GM19043 (cell line): ENCODE measurements around the gene KRTAP5-2.
"Not testable (repeated sequence)": the region's sequence is repeated elsewhere in the genome, so short reads cannot be mapped to it uniquely, and the experiment has no call there.

Source experiments
- ATAC-seq: cut with Tn5 transposase; IDR thresholded peaks from one replicate; pipeline ENCODE4 v1.9.1; 2021; ENCODE audit warnings: low read depth; ENCODE audit not compliant: unreplicated experiment

KRTAP5-2 gene

DNA sequence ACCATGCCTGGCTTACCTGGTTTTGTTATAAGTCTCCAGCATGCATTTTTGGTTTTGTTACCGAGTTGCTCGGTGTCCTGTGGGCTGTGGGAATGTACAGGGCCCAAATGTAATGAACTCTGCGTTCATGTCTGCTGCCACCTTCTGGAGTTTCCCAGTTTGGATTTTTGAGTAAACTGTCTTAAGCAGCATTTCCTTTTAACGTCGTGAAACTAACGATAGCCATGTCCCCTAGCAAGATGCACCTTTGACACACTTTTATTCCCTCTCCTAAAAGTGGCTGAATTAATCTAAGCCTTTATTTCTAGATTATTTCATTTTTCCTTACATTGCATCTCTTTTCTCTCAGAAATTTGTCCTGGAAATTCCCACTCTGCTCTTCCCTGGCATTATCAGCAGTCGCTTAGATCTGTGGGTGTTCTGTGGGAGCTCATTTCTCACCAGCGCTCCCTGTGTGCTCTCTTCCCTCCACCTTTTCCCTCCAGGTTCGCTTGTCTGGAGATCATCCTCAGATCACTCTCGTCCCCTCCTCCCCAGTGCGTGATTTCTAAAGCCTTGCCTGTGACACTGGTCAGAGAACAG, 2.0 kb downstream of the KRTAP5-2 start:
- ATAC-seq: not testable (repeated sequence)

DNA sequence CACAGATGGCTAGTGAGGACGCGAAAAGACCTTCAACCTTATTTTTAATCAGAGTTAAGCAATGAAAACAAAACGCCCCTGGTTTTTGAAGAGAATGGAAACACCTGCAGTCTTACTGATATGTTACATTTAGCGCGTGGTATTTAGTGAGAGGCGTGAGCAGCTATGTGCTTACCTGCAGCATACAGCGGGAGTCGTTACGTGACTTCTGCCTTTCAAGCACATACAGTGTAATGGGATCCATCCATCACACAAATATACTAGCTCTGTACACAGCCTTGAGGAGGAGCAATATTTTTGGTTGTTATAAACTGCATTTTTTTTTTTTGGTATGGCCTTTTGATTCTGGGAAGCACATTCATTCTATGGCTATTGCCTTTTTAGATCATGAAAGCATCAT, 5.5 kb downstream of the KRTAP5-2 start:
- no peak for ATAC-seq

DNA sequence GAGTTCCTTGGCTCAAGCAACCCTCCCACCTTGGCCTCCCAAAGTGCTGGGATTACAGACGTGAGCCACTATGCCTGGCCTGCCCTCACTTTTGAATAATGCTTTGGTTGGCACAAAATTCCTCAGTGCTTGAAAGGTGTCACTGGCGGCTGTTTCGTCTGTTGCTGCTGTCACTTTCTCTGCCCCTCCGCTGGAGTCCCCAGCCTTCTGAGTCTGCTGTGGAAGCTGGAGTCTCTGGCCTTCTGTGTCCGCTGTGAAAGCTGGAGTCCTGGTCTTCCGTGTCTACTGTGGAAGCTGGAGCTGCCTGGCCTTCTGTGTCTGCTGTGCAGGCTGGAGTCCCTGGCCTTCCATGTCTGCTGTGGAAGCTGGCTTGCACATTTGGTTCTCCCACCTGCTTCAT, 8.1 kb downstream of the KRTAP5-2 start:
- ATAC-seq: no peak

DNA sequence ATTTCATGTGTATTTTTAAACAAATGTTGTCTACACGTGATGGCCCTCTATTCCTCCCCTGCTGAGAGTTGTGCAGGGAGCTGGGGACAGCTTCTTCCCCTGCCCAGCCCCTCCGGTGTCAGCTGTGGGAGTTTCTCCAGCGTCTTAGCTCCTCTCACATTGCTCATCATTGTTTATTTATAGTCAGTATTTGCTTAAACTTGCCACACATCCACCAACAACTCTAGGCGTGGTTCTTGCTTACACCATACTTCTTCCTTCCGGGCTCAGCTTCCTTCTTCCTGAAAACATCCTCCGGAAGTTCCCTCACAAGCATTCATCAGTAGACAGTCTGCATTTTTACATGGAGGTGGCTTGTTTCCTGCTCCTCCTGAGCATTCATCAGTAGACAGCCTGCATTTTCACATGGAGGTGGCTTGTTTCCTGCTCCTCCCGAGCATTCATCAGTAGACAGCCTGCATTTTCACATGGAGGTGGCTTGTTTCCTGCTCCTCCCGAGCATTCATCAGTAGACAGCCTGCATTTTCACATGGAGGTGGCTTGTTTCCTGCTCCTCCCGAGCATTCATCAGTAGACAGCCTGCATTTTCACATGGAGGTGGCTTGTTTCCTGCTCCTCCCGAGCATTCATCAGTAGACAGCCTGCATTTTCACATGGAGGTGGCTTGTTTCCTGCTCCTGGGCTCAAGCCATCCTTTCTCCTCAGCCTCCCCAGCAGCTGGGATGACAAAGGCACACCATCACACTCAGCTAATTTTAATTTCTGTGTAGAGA, 8.7 kb downstream of the KRTAP5-2 start:
- not testable (repeated sequence) for ATAC-seq

DNA sequence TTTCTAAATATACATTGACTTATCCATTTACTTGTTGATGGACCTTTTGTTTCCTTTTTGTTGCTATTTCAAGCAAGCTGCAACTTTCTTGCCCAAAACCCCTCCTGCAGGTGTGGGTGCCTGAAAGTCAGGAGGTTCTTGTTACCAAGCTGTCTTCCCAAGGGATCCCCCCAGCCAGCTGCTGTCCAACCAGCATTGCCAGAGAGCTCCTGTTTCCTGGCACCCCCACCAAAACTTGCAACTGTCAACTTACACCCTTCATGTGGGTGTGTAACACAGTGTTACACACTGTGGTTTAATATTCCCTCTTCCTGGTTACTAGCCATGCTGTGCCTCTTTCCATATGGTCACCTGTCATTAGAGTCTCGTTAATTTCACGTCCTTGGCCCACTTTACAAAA, 11.4 kb downstream of the KRTAP5-2 start:
- ATAC-seq: no peak

DNA sequence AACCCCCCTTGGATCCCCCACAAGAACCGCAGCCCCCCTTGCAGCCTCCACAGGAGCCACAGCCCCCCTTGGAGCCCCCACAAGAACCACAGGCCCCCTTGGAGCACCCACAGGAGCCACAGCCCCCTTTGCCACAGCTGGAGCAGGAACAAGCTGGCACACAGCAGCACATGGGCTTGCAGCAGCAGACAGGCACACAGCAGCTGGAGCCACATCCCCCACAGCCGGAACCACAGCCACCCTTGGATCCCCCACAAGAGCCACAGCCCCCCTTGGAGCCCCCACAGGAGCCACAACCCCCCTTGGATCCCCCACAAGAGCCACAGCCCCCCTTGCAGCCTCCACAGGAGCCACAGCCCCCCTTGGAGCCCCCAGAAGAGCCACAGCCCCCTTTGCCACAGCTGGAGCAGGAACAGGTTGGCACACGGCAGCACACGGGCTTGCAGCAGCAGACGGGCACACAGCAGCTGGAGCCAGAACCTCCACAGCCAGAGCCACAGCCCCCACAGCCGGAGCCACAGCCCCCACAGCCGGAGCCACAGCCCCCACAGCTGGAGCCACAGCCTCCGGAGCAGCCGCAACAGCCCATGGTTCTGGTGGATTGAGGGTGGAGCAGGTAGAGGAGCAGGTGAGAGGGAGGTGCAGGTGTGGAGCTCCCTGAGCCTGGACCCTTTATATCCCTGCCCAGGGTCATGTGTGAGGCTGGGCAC, 13.3 kb downstream of the KRTAP5-2 start, which contains the start of gene KRTAP5-1:
KRTAP5-1 (minus strand) TSS at position 623 of the 710 bp plus-strand sequence; CDS start at position 589, 34 bp downstream.
- ATAC-seq: not testable (repeated sequence)

DNA sequence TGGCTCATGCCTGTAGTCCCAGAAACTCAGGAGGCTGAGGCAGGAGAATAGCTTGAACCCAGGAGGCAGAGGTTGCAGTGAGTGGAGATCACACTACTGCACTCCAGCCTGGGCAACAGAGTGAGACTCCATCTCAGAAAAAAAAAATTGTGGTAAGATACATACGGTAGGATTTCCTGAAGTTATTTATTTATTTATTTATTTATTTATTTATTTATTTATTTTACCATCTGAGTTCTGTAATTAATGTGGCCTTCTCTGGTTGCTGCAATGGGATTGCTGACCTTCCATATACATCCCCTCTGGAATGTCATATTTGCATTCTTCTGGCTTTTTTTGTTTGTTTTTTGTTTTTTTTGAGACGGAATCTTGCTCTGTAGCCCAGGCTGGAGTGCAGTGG, 15.2 kb downstream of the KRTAP5-2 start:
- not testable (repeated sequence) for ATAC-seq

DNA sequence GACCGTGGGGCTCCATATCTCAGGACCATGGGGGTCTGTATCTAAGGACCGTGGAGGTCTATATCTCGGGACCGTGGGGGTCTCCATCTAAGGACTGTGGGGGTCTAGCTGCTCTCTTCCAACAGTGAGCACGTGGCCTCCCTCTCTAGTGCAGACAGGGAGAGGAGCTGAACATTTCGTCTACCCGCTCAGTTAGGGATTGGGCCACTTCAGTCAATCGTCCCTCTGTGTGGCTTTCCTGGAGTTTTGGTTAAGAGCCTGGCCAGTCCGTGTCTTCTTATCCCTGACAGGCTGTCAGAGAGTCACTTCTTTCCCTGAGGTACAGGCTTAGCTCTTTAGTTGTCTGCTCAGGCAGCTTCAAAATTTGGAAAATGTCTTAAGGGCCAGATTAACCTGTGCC, 16.1 kb downstream of the KRTAP5-2 start:
- ATAC-seq: no peak

DNA sequence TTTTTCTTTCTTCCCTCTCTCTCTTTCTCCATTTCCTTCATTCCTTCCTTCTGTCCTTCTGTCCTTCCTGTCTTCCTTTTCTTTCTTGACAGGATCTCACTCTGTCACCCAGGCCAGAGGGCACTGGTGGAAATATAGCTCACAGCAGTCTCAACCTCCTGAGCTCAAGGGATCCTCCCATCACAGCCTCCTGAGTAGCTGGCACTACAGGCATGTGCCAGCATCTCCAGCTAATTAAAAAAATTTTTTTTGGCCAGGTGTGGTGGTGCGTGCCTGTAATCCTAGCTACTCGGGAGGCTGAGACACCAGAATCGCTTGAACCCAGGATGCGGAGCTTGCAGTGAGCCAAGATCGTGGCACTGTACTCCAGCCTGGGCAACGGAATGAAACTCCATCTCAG, 21.3 kb downstream of the KRTAP5-2 start:
- no peak for ATAC-seq

DNA sequence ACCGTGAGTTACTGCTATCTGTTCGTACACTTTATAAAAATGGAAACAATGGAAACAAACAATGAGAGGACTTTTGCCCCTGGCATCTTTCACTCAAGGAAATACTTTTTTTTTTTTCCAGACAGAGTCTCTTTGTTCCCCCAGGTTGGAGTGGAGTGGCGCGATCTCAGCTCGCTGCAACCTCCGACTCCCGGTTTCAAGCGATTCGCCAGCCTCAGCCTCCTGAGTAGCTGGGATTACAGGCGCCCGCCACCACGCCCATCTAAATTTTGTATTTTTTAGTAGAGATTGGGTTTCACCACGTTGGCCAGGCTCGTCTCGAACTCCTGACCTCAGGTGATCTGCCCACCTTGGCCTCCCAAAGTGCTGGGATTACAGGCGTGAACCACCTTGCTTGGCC, 22.3 kb downstream of the KRTAP5-2 start:
- not testable (repeated sequence) for ATAC-seq

DNA sequence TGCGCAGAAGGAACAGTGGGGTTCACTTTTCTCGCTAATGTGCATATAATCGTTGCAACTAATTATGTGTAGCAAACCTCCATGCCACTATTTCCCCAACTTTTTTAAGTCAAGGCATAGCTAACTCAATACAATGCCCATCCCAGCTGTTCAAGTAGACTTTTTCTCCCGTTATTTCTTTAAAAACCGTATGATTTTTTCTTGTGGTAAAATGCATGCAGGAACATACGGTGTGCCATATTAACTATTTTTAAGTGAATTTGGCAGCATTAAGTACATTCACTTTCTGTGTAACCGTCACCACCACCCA, 23.2 kb downstream of the KRTAP5-2 start:
- no peak for ATAC-seq

DNA sequence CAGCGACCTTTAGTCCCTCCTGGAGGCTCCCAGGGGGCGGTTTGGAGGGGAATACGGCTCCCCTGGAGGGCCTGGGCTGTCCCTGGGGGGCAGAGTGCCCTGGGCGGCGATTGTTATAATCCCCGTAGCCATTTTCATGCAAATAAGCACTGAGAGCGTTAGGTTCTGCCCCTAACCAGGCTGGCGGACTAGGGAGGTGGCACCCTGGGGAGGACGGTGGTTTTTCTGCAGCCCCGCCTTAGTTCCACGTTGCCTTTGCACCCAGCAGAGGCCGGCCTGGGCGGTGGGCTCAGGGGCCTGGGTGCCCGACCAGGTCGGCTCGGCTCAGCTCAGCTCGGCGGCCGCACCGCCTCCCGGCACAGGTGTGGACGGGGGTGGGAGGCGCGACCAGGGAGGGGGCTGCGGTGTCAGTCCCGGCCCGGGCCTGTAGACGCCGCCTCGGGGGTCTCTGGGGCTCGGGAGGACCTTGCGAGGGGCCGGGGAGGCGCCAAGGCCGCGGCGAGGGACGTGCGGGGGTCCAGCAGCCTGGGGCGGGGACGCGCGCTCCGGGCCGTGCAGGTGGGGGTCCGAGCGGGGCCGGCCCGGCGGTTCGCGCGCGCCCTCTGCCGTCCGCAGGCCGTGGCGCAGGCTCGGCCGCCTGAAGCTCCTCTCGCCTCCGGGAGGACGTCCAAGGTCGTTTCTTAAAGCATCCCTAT, 23.7 kb downstream of the KRTAP5-2 start:
- no peak for ATAC-seq

DNA sequence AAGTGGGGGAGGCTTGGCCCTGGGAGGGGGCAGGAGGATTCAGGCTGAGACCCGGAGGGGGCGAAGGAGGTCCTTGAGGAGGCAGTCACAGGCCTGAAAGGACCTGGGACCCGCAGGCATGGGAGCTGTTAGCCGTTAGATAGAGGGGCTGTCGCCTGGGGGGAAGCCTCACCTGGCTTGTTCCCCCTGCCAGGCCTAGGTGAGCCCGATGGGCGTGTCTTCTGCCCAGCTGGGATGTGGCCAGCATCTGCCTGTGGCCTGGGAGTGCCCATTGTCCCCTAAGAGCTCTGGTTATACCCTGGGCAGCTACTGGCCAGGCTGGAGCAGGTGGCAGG, 24.2 kb downstream of the KRTAP5-2 start:
- no peak for ATAC-seq

DNA sequence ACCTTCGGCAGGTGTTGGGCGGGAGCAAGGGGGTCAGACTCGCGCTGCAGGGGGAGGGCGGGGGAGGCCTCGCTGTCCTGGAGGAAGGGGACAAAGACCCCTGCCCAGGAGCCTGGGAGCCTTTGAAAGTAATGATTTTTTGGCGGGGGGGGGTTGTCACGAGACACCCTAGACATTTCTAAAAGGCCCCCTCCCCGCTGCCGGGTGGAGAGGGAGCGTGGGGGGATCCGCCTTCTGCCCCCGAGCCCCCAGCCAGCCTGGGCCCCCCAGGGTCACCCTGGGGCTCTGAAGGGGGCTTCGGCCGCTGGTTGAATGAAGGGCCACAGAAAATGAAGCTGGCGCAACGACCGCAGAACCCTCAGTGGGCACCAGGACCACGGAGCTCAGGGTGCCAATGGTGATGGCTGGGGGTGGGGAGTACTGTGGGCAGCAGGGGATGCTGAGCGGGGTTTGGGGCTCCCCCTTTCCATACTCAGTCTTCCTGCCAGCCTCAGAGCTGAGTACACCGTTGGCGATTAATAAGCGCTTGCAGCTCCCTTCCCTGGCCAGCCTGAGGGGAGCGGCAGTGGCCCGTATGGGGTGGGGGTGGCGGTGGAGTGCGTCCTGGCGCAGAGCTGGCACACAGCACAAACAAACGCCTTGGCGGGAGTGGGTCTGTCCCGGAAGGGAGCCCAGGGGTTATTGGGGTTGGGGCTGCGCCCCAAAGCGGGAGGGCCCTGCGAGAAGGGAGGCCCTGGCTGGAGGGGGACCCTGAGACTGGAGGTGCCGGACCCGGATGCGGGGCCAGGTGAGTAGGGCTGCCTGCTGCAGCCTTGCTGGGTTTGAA, 24.8 kb downstream of the KRTAP5-2 start:
- no peak for ATAC-seq

DNA sequence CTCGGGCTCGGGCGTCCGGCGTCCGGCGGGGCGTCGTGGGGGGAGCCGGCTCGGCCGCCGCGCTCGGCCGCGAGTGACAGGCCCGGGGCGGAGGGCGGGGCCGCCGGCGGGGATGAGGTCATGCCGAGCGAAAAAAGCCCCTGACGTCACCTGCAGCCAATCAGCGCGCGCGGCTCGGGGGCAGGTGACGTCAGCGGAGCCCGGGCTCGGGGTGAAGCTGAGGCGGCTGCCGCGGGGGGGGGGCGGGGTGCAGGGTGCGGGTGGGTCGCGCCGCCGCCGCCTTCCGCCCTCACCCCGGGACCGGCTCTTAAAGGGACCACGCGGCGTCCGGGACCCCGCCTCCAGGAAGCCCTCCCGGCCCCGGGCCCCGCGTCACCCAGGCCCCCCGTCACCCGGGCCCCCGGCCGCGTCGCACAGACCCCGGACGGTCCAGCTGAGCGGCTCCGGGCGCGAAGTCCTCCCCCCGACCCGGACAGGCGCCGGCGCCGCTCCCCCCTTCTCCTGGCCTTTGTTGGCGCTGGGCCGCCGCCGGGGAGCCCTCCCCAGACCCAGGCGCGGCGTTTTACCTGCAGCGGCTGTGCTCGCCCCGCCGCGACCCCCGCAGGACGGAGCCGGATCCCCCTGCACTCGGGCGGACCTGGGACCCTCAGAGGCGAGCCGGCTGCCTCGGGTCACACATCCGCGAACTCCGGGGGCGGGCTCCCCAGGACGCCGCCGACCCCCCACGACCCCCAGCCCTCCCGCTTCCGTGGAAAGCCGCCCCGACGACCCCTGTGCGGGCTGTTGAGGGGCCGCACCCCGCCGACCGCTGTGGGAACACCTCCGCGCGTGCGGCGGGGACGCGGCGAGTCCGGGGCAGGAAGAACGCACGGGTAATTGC, 25.7 kb downstream of the KRTAP5-2 start, which contains the start of gene DUSP8:
DUSP8 (minus strand) TSS at position 75 of the 880 bp plus-strand sequence. CDS start 6,445 bp downstream, outside the sequence.
- no peak for ATAC-seq

DNA sequence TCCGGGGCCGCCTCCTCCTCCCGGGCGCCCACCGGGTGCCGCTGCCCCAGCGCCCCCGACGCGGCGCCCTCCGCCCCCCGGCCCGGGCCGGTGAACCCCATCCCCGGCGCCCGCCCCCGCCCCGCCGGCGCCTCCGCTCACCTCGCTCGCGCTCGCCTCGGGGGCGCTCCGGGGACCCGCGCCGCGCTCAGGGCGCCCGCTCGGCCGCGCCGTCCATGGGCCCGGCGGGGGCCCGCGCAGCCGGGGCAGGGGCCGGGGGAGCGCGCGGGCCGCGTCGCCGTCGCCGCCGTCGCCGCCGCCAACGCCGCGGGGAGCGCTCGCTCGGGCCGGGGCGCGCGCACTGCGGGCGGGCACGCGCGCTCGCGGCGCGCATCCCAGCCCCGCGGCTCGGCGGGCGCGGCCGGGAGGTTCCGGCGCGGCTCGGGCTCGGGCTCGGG, 26.3 kb downstream of the KRTAP5-2 start:
- no peak for ATAC-seq

DNA sequence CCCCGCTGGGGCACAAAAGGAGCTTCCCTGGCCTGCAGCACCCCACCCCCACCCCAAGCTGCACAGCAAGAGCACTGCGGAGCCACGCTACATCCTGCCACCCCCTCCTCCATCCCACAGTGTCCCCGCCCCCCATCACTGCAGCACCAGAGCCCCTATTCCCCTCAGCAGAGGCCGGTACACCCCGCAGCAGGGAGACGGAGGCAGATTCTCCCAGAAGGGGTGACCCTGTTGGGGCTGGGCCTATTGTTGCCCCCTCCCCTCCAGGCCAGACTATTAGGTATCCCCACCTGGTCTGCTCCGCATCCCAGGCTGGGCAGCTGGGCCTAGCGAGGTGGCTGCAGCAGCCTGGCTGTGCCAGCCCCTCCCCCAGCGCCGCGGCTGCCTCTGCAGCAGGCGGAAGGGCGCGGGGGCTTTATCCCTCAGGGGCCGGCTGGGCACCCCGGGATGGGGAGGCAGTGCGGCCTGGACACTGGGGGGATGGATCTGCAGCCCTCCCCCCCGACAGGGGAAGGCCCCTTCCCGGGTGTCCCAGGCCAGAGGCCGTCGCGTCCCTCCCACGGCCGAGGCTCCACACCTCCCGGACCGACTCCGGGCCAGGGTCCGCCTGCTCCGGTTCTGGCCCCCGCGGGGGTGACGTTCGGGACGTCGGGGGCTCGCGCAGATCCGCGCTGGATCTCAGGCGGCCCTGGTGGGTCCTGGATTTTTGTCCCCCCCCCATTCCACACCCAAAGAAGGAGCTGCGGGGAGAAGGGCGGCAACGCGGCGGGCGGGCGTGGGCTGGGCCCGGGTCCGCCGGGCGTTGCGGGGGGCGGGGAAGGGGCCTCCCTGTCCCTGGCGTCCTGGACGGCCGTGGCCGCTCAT, 27.0 kb downstream of the KRTAP5-2 start:
- ATAC-seq: no peak

DNA sequence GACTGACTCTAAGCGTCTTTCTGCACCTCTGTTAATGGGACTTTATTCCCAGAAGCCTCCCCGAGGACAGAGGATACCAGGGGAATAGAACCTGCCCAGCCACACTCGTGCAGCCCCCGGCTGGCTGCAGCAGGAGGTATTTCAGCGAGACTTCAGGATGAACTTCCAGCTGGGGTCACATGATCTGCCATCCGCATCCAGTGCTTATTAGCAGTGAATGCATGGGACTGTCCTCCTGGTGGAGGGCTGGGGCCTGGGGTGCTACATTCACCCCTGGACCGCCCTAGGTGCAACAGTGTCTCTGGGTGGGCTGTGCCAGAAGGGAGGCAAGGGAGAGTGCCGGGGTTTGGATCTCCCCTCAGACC, 27.6 kb downstream of the KRTAP5-2 start:
- ATAC-seq: no peak
